NCI-H146 treated with DMSO at 0.1 percent for 48 hours (cell line): Measurements from ENCODE around the gene FERMT3.
"Not testable (repeated sequence)": the region's sequence is repeated elsewhere in the genome, so short reads cannot be mapped to it uniquely, and the experiment has no call there.

Experiments
- DNase-seq: peaks from one replicate; lab custom pipeline; 2025; ENCODE audit not compliant: unreplicated experiment; lab: John Stamatoyannopoulos, UW

The FERMT3 gene

DNA sequence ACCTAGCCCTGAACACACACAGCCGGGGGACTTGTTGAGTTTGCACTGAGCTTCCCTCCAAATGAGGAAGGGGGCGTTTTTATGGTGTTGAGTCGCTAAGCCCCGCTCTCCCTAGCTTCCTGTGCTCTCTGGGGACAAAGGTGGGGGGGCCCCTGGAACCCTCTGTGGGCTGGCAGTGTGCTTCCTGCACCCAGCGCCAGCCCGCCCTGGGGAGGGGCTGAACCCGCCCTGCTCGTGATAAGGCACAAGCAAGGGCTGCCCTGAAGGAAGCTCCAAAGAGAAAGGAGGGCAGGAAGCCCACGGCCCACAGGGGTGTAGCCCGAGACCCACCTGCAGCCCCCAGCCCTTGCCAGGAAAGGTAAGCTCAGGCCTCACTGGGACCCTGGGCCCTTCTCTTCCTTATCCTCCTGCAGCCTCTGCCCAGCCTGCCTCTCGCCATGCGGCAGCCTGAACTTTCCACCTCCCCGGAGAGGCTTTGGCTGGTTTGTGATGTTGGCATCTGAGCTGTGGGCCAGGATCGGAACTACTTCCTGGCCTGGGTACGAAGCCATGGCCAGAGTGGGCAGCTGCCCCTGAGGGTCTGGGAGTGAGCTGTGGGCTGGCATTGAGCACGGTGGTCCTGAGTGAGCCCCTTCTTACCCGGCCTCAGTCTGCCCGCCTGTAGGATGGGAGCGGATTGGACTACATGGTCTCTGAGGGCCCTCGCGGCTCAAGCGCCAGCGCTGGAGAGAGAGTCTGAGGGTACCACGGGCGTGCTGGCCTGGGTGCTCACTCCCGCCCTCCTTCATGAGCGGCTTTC, at the start of gene FERMT3:
FERMT3 (plus strand) TSS at position 265 of the 799 bp plus-strand sequence. CDS start 644 bp downstream, outside the sequence.
- DNase-seq: no peak

DNA sequence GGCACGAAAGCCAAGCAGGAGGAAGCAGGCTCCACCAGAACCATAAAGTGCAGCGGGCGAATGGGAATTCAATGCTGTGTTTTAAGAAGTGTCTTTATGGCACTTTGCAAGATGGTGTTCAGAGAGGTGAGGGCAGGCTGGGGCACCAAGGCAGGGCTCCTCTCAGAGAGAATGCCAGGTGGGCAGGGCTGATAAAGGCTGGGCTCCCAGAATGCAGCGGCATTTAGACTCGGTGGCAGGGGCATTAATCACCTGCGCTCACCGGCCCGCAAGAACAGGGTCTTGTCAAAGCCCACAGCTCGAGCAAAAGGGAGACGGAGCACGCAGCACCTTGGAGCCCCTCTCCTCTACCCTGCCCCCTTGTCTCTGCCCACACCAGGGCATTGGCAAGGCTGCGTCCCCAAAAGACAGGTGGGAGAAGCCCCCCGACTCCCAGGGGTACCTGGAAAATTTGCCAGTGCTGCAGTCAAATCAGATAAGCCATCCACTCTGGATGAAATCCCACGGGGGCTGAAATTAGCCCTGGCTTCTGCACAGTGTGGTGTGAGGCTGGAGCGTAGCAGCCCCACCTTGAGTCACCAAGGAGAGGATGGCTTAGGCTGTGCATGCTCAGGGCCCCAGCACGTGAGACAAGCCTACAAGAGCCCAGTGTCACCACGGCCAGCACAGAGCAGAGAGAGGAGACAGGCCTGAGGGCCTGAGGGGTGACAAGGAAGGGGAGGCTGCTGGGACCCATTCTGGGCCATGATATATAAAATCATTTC, 48.7 kb upstream of the FERMT3 start:
- DNase-seq: no peak

- no peak for DNase-seq
Measured at GRCh38 chr11:64161037-64161436, 45.5 kb upstream of the FERMT3 start.

DNA sequence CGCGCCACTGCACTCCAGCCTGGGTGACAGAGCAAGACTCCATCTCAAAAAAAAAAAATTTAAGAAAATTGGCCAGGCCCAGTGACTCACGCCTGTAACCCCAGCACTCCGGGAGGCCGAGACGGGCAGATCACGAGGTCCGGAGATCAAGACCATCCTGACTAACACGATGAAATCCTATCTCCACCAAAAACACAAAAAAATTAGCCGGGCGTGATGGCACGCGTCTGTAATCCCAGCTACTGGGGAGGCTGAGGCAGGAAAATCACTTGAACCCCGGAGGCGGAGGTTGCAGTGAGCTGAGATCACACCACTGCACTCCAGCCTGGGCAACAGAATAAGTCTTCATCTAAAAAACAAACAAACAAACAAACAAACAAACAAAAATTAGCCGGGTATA, 43.8 kb upstream of the FERMT3 start:
- not testable (repeated sequence) for DNase-seq

- no peak for DNase-seq
Measured at GRCh38 chr11:64163951-64164350, 42.6 kb upstream of the FERMT3 start.

DNA sequence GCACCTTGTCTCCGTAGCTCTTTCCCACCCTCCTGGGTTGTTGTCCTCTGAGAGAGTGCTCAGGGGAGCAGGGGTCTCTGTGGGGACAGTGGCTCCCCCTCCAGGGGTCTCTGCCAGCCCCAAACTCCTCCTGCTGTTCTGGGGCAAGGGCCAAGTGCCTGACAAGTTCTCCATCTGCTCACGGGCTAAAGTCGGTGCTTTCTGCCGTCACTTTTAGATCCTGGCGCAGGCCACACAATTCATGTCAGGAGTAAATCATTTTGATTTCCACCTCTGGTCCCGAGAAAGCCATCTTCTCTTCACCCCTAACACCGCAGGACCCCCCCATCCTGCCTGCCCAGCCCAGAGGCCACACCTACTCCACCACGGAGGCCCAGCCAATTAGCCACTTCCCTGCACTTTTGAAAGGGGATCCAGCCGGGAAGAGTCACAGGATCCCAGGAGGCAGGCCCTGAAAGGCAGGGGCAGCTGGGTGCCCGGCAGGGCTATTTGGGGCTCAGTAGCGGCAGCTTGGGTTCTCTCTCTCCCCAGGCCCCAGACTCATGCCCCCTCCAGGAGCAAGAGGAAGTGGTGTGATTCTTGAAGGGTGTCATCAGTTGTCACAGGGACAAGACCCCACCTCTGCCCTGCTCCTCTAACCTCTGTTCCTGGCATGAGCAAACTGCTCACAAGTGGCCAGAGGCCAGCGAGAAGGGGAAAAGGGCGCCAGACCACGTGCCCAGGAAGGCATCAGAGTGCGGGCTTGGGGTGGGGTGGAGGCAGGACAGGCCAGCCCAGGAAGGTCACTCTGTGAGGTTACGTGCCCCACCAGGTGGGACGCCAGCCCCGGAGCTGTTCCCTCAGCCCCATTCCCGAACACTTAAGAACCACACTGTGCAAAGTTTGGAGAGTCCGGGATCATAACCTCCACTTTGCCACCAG, 41.9 kb upstream of the FERMT3 start:
- DNase-seq: no peak

GRCh38 chr11:64165481-64165841, 41.1 kb upstream of the FERMT3 start:
- DNase-seq: no peak

DNA sequence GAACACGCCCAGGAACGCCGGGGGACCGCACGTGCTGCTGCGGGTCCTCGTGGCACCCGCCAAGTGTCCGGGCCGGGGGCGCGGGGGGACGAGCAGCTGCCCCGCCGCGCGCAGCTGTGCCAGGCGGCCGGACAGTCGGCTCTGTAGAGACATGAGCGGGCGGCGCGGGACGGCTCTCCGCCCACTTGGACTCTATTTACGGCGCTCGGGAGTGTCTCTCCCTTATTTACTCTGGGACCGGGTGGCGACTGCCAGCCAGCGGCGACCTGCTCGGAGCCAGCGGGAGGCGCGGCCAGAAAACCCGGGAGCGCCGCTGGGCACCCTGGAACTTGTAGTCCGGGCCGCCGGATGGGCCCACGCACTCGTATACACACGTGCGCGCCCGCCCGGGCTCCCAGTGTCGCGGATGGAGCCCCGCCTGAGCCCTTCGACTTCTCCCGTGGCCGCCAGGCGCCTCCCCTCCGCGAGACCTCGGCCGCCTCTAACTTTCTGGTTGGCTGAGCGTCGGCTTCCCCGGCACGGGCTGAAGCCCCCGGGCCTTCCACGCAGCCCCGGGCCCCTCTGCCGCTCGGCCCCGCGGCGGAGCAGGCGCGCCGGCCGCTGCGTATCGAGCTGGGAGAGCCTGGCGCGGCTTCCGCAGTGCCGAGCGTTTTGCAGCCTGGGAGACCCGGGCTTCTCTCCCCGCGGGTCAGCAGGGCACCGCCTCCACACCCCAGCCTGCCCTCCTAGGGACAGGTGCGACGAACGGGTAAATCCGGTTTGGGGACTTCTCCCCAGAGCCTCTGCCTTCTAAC, 40.5 kb upstream of the FERMT3 start, which contains the start of gene MACROD1:
MACROD1 (minus strand) TSS at position 272 of the 794 bp plus-strand sequence; CDS start at position 153, 119 bp downstream.
- DNase-seq: peak; percentile 68

DNA sequence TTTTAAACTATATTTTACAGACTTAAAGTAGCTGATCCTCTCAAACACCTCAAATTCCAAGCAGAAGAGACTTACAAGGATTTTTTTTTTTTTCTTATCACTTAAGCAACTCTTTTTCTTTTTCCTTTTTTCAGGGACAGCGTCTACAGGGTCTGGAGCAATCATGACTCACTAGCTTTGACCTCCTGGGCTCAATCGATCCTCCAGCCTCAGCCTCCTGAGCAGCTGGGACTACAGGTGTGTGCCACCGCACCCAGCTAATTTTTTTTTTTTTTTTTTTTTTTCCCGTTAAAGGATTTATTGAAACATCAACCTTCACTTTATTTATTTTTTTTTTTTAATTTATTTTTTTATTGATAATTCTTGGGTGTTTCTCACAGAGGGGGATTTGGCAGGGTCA, 36.1 kb upstream of the FERMT3 start:
- no peak for DNase-seq

- no peak for DNase-seq
Measured at GRCh38 chr11:64173616-64174355, 32.7 kb upstream of the FERMT3 start.

- DNase-seq: no peak
Measured at GRCh38 chr11:64176751-64177150, 29.8 kb upstream of the FERMT3 start.

DNA sequence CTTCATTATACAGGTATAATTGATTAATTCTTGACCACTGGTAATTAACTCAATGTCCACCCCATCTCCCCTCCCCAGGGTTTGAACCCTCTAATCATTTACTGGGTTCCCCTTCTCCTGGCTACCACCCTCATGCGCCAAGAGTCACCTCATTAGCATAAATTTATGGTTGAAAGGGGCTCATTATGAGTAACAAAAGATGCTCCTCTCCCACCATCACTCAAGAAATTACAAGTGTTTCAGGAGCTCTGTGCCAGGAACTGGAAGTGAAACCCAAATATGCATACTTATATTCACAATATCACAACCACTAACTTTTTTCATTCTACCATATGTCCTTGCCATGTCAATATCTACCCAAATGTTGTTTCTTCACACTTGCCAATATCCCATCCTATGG, 28.3 kb upstream of the FERMT3 start:
- DNase-seq: no peak

DNA sequence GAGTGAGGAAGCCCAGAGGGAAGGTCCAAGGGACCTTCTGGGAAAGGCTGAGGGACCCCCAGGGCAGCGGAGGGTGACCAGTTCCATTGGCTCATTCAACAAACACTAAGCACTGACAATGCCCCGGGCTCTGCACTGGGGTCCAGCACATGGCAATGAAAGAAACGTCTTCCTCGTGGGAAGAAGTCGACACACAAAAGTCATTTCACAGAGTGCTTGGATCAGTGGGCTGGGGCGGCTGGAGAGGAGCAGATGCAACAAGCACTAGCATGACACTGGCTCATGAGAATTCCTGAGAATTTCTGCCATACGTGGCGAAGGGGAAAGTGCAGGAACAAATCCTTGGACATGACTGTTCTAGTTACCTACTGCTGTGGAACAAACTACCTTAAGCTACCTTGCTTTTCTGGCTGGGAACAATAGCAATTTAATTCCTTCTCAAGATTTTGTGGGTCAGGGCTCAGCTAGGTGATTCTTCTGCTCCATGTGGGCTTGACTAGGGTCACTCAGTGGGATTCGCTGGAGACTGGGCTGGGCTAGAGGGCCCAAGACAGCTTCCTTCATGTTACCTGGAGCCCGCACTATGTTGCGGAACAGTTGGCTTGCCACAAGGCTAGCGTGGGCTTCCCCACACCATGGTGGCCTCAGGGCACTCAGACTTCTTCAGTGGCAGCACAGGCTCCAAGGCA, 27.4 kb upstream of the FERMT3 start:
- no peak for DNase-seq

DNA sequence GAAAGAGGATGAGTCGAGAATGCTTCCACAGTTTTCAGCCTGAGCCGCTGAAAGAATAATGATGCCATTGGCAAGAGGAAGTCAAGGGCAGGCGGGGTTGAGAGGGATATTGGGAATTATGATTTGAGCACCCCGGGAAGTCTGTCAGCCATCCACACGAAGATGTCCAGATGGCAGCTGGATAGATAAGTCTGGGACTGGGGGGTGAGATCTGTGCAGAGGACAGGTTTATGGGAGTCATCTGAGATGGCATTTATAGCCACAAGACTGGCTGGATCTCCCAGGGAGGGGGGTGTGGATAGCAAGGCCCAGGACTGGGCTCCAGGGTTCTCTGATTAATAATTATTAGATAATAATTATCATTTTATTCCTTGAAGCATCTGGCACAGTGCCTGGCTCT, 25.6 kb upstream of the FERMT3 start:
- DNase-seq: no peak

GRCh38 chr11:64181506-64182411, 24.8 kb upstream of the FERMT3 start:
- no peak for DNase-seq

GRCh38 chr11:64183890-64184289, 22.6 kb upstream of the FERMT3 start:
- DNase-seq: no peak

DNA sequence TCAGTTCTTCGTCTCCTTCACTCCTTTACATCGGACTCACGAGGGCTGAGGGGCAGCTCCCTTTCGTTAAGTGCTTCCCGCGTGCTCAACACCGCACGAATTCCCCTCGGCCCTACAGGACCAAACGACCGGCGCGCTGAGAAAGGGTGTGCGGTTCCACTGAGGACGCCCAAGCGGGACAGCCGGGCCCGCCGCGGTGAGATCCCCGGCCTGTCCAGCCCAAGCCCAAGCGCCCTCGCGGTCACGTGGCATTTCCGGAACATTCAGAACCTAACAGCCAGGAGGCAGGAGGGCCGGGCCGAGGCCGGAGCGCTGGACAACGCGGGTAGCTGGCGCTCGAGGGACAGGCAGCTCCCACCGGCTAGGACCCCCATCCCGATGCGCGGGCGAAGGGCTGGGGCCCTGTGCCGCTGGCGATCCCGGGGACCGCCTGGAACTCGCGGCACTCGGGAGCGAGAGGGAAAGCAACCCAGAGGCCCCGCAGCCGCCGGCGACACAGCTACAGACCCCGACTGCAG, 21.3 kb upstream of the FERMT3 start:
- peak; percentile 62 for DNase-seq
